HTERT RPE-1 (cell line): ENCODE results near the gene GOLGA6C.
"Not testable (repeated sequence)": the region's sequence is repeated elsewhere in the genome, so short reads cannot be mapped to it uniquely, and the experiment has no call there.

Experiments
- in situ Hi-C: fragments of 300-500 bp; cut with MboI; formaldehyde crosslinking; loops from 4 replicates; pipeline ENCODE4 v1.14.3; 2020; ENCODE audit warnings: low sequenced_read_pairs

GOLGA6C gene

GRCh38 chr15:75252285-75252684 lies 5.8 kb upstream of the GOLGA6C start:
- in situ Hi-C loops = not testable (repeated sequence)

- in situ Hi-C loops = not testable (repeated sequence)
These were observed 648 bp downstream of the GOLGA6C start for GRCh38 chr15:75258620-75259343.

GRCh38 chr15:75259873-75260272 lies 1.7 kb downstream of the GOLGA6C start:
- in situ Hi-C loops = not testable (repeated sequence)

GRCh38 chr15:75273751-75274359 lies 15.7 kb downstream of the GOLGA6C start:
- in situ Hi-C loops = not testable (repeated sequence)

- in situ Hi-C loops = not testable (repeated sequence)
These were observed 16.5 kb downstream of the GOLGA6C start for GRCh38 chr15:75274509-75275107.

GRCh38 chr15:75275617-75276016 lies 17.5 kb downstream of the GOLGA6C start:
- in situ Hi-C loops = not testable (repeated sequence)

- in situ Hi-C loops = not testable (repeated sequence)
These were observed 20.4 kb downstream of the GOLGA6C start for GRCh38 chr15:75278497-75278896.

- in situ Hi-C loops = not testable (repeated sequence)
These were observed 24.4 kb downstream of the GOLGA6C start, which contains the start of gene GOLGA6D for GRCh38 chr15:75282572-75282971. GOLGA6D (plus strand) TSS chr15:75282835; CDS start chr15:75282876, 41 bp downstream.

- in situ Hi-C loops = not testable (repeated sequence)
These were observed 26.0 kb downstream of the GOLGA6C start for GRCh38 chr15:75284152-75284551.

- in situ Hi-C loops = not testable (repeated sequence)
These were observed 35.5 kb downstream of the GOLGA6C start for GRCh38 chr15:75293660-75294059.

GRCh38 chr15:75298541-75299310 lies 40.6 kb downstream of the GOLGA6C start:
- in situ Hi-C loops = not testable (repeated sequence)

GRCh38 chr15:75299311-75299688 lies 41.2 kb downstream of the GOLGA6C start:
- in situ Hi-C loops = not testable (repeated sequence)

- in situ Hi-C loops = not testable (repeated sequence)
These were observed 41.9 kb downstream of the GOLGA6C start for GRCh38 chr15:75300026-75300425.

GRCh38 chr15:75302318-75302717 lies 44.2 kb downstream of the GOLGA6C start:
- in situ Hi-C loops = no loop called here

- in situ Hi-C loops = not testable (repeated sequence)
These were observed 44.6 kb downstream of the GOLGA6C start for GRCh38 chr15:75302753-75303152.

- in situ Hi-C loops = no loop called here
These were observed 48.1 kb downstream of the GOLGA6C start for GRCh38 chr15:75306188-75306587.

GRCh38 chr15:75307778-75308390 lies 49.8 kb downstream of the GOLGA6C start:
- in situ Hi-C loops = no loop called here

- in situ Hi-C loops = no loop called here
These were observed 51.6 kb downstream of the GOLGA6C start for GRCh38 chr15:75309711-75310110.

- in situ Hi-C loops = not testable (repeated sequence)
These were observed 54.4 kb downstream of the GOLGA6C start for GRCh38 chr15:75312548-75312947.

- in situ Hi-C loops = no loop called here
These were observed 55.1 kb downstream of the GOLGA6C start for GRCh38 chr15:75313116-75313845.
